Measurements from ENCODE around the gene QRFP.

- TF ChIP-seq, protein P1, sequence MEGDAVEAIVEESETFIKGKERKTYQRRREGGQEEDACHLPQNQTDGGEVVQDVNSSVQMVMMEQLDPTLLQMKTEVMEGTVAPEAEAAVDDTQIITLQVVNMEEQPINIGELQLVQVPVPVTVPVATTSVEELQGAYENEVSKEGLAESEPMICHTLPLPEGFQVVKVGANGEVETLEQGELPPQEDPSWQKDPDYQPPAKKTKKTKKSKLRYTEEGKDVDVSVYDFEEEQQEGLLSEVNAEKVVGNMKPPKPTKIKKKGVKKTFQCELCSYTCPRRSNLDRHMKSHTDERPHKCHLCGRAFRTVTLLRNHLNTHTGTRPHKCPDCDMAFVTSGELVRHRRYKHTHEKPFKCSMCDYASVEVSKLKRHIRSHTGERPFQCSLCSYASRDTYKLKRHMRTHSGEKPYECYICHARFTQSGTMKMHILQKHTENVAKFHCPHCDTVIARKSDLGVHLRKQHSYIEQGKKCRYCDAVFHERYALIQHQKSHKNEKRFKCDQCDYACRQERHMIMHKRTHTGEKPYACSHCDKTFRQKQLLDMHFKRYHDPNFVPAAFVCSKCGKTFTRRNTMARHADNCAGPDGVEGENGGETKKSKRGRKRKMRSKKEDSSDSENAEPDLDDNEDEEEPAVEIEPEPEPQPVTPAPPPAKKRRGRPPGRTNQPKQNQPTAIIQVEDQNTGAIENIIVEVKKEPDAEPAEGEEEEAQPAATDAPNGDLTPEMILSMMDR (IDR thresholded peaks at IDR 0.05 in 2 of 3, conservative IDR thresholded peaks at IDR 0.05 in 1 of 3; ENCODE audit: borderline replicate concordance in 1 of 3, insufficient read depth in 1 of 3, low read depth in 2 of 3, low read length in 2 of 3), result no peak
- no peak for TF ChIP-seq EGR1 (IDR thresholded peaks at IDR 0.05; ENCODE audit: low read depth)
- TF ChIP-seq YY1 (IDR thresholded peaks at IDR 0.05; ENCODE audit: extremely low read depth, insufficient replicate concordance, low read depth, low read length), result no peak
- TF ChIP-seq, protein P2, sequence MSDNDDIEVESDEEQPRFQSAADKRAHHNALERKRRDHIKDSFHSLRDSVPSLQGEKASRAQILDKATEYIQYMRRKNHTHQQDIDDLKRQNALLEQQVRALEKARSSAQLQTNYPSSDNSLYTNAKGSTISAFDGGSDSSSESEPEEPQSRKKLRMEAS (IDR thresholded peaks at IDR 0.05), result no peak
- no peak for TF ChIP-seq POLR2AphosphoS5 (IDR thresholded peaks at IDR 0.05; ENCODE audit: low read depth, low read length)
- TF ChIP-seq EZH2 (IDR thresholded peaks at IDR 0.05), result no peak
- TF ChIP-seq CBX3 (IDR thresholded peaks at IDR 0.05; ENCODE audit: low read depth), result no peak
These were observed 46.1 kb upstream of the QRFP start for GRCh38 chr9:130942679-130943078.
